Measurements from ENCODE around the gene SORCS2.

The SORCS2 gene

DNA sequence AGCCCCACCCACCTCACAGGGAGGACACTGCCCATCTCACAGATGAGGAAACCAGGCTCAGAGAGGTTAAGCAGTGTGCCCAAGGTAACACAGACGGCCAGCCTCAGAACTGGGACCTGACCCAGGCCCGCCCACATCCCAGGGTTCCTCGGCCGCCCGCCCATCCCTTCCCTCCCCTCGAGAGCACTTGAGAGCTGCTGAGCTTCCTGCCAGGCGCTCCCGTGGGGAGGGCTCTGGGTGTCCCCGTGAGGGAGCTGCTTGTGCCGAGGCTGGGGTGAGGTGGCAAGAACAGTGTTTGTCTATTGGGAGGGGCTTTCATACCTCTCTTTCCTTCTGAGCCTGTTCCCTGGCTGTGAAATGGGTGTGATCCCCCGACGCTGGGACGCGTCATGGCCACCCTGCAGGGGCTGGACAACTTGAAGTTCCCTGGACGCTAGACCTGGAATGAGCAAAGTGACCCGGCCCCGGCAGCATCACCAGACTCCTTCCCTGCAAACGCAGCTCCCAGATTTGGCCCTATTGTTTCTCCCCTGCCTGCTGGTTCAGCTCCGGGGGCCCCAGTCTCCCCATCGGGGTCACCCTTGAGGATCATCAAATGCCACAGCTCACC lies 542.4 kb downstream of the SORCS2 start:
- no peak for DNase-seq (ENCODE audit: low read depth)

DNA sequence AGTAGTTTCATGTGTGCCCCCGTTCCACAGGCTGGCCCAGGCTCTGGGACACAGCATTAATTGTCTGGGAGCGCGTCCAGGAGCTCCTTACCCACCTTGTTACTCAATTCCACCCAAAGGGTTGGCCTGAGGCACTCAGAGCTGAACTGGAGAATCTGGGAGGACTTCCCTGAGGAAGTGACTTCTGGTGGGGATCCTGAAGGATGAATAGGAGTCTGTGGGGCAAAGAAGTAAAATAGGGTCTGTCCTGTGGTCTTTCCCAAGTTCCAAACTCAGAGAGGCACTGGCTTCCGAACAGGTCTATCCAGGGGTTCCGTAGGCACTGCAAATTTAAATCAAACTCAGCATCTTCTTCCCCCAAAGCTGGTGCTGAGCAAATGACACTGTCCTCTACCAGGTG lies 543.1 kb downstream of the SORCS2 start:
- DNase-seq (ENCODE audit: low read depth): no peak

DNA sequence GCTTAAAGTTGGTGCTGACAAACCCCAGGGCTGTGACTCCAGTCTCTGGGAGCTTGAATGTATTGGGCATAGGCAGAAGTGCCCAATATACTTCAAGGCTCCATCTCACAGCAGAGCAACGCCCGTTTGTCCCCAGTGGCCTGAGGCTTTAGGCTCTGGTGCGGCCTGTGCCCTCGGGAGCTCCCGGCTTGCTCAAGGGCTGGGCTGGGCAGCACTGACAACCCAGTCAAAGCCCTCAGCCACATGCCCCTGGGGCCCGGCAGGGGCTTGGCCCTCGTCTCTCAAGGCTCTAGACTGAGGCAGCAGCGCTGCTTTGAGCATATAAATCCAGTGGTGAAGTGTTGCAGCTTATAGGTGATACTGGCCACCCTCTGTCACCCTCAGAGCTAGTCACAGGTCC lies 543.6 kb downstream of the SORCS2 start:
- DNase-seq (ENCODE audit: low read depth): no peak

DNA sequence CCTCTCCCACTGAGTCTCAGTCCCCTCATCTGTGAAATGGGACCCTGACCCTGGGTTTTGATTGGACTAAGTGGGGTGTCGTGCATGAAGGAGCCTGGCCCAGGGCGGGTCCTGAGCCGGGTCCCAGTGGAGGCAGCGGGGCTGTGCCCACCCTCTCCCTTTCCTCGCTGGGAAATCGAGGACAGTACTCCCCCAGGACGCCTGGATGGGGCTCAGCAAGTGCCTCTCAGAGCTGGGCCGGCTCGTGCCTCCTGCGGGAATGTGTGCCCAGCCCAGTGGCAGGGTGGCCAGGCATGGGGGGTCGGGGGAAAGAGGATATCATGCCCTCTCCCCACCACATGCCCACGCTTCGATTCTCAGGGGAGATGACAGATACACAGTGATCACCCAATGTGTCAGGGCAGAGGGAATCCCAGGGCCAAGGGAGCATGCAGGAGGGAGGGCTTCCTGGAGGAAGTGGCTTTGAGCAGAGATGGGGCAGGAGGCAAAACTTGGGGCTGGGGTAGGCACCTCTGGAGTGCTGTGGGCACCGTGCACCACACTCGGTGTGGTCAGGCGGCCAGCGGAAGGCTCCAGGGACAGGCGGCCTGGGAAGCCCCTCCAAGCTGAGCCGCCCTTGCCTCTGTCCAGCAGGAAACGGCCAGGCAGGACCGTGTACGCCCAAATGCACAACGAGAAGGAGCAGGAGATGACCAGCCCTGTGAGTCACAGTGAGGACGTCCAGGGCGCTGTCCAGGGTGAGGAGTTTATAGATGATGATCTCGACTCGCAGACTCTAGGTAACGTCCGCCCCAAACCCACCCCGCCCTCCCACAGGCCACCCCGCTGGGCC lies 544.3 kb downstream of the SORCS2 start:
- peak; percentile 46 for DNase-seq (ENCODE audit: low read depth)

DNA sequence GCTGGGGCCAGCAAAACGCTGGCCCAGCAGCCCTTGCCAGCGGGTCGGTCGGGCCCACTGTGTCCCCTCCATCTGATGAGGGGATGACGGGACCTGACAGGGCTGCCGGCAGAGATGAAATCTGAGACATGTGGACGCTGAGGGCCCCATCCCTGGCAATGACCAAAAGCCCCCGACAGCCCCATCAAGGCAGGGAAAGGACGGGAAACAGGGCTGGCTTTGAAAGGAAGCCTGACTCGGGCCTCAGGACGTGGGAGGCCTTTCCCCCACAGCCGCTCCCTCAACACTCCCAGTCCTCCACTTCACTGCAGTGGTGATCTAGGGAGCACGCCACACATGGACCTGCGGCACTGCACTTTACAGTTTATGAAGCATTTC lies 544.9 kb downstream of the SORCS2 start:
- no peak for DNase-seq (ENCODE audit: low read depth)

DNA sequence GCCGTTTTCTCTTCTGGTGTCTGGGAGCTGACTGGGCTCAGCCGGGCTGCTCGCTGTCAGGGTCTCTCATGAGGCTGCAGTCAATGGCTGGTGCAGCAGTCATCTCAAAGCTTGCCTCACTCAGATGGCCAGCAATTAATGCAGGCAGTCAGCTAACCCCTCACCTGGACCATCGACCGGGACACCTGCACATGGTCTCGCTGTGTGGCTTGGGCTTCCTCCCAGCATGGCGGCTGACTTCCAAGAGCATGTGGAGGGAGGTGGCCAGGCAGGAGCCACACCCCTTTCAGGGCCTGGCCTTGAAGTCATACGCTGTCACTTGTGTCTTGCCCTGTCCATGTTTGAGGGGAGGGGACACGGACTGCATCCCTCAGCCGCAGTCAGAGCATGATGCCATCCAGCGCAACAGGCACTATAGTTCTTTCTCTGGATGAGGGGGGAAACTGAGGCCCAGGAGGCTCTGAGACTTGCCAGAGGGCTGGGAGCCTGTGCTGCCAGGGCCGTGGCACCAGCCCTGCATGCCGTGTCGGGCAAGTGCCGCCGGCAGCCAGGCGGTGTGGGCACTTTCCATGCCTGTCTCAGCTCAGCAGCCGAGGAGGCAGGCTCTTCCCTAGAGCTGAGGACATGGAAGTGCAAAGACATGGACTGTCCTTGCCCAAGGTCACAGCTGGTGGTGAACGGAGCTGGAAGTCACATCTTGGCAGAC lies 545.6 kb downstream of the SORCS2 start:
- no peak for DNase-seq (ENCODE audit: low read depth)

DNA sequence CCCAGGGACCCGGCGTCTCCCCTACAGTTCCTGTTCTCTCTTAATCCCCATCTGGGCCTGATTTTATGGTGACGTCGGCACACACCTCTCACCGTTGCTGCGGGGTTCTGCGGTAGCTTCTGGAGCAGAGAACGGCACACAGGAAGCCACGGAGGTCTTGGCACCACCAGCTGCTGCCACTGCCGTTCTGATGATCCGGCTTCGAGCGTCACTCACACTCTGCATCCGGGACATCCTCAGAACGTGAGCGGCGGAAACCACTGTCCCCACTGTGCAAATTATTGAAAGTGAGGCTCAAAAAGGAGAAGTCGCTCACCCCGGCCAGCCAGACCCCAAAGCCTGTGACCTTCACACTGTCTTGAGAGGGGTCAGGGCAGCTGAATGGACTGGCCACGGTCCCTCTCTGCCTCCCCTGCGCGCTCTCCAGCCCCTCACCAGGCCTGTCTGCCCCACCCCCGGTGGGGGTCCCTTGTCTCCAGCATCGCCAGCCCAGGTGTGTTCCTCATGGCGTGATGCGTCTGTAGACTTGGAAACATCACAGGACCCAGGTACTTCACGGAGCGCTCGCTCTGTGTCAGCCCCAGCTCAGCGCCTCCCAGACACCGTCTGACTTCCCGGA lies 546.2 kb downstream of the SORCS2 start:
- no peak for DNase-seq (ENCODE audit: low read depth)

DNA sequence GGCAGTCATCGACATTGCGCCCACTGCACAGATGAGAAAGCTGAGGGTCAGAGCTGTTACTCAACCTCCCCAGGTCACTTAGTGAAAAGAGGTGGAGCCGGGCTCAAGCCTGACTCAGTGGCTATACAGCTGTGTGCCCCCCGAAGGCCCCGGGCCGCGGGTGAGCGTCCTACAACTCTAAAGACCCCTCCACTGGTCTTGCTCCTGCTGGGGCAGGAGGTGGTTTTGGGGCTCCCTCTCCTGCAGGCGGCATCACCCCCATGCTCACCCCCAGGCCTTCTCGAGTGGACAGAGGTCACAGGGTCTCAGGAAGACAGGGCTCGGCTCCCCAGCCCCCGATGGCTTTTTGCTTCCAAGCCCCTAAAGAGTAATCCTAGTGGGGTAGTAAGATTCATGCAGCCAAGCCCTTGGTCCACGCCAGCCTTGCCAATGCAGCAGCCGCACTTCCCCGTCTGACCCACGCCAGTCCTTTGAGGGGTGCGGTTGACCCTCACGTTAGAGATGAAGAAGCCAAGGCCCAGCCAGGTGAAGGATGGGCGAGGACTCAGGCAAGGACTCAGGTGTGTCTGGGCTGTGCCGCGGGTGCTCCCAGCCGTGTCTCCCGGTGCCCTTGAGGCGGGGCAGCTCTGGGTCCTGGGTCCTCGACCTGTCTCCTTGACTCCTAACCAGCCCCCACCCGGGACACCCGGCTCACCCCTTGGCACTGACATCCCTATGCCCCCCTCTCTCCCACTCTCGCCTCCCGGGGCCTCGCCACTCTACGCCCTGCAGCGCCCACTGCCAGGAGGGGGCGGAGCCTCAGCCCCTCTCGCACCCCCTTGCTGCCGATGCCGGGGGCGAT lies 547.0 kb downstream of the SORCS2 start:
- no peak for DNase-seq (ENCODE audit: low read depth)

DNA sequence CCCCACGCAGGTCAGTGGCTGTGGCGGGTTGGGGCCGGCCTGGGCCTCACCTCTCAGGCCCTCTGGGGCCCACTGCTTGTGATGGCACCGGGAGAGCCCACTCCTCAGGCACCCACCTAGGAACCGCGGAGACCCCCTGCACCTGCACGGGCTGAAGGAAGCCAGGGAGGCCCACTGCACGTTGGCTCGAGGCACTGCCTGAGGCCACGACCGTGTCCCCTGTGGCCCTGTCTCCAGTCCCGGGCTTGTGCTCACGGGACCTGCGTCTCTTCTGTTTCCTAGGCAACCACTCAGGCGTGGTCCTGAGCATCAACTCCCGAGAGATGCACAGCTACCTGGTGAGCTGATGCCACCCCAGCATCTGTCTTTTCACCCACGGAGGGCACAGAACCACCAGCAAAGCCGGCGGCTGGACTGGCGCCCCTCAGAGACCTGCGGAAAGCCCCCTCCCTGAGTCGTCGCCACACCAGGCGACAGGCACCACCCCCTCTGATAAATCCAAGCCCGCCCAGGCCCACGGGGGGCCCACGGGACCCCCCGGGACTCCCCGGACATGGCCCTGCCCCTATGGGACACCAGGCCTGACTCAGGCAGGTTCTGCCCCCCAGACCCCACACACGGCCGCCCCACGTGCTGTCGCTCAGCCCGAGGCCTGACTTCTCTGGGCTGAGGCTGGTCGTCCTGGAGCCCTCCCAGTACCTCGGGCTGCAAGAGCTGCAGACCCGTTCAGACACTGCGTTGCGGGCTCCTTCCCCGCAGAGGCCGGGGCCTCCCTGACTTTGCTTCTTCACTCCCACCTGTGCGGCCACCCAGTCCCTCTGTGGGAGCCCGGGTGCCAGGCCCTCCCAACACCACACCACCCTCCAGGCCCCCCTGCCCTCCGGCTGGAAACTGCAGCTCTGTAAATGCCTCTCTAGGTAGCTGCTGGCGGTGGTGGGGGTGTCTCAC lies 547.9 kb downstream of the SORCS2 start:
- DNase-seq (ENCODE audit: low read depth): no peak

DNA sequence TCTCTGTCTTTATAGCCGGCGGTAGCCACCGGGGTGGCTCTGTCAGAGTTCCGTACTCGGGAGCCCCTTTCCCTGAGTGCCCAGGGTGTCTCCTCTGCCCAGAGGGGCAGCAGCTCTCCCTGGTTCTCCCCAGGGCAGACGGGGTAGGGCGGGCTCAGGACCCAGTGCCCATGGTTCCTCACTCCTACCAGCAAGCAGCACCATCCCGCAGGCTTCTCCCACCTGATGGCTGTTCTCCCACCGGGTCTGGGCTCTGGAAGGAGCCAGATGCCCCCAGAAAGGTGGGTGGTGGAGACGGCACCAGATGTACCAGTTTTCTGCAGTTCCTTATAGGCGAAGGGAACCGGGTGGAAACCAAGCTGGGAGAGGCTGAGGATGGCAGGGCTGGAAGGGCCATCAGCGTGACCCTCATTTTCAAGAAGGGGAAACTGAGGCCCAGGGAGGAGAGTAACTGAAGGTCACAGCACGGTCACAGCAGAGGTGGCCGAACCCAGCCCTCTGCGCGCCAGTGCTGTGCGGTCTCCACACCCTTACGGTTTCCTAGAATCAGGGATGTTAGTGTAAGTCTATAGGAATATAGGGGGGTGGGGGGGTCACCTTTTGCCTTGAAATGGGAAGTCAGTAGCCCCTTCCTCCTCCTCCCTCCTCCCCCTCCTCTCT lies 548.7 kb downstream of the SORCS2 start:
- DNase-seq (ENCODE audit: low read depth): no peak

DNA sequence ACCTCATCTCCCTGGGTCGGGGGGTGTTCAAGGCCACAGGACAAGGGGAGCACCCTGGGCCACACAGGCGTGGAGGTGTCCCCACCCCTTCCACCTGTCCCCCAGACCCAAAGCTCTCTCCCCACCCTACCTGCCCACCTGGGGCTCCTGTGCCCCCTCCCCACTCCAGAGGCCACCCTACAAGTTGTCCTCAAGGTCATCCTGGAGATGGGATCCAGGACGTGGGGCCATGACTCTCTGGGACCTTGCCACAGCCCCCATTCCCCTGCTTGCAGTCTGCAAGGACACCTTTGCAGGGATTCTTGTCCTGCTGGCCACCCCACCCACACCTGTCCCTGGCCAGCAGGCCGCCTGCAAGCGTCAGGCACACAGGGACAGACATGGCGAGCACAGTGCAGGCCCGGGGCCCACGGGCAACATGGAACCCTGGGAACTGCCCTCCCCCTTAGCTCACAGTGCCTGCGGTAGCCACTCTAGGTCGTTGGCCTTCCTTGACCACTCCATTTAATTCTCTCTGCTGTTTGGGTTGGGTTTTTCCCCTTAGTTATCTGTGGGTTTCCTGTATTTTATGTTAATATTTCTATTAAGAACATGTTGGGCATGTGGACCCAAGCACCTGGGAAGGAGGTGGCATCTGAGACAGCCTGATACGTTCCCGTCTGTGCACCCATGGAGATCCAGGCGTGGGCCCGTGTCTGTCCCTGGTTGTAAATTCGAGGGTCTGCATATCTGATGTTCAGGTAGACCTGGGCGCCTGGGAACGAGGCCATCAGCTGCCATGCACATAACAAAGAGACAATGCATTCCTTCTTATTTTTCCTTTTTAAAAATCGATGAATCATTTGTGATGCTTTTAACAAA lies 549.8 kb downstream of the SORCS2 start:
- DNase-seq (ENCODE audit: low read depth): no peak

DNA sequence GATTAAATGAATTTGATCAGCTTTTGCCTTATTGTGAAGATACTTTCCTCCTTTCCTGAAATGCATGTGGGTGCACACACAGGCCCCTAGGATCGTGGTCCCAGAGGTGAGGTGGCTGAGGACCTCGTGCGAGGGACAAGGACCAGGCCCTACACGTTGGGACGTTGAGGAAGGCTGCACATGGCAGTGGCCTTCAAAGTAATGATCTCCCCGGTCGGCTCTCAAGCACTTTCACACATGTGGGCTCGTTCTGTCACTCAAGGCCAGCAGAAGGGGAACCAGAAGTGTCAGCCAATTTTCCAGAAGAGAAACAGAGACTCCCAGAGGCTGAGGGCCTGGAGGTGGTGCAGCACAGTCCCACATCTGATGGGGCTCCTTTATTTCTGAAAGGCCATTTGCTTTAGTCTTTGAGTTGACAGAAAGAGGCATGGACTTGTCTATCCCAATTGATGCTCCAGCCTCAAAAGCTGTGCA lies 550.5 kb downstream of the SORCS2 start:
- no peak for DNase-seq (ENCODE audit: low read depth)

DNA sequence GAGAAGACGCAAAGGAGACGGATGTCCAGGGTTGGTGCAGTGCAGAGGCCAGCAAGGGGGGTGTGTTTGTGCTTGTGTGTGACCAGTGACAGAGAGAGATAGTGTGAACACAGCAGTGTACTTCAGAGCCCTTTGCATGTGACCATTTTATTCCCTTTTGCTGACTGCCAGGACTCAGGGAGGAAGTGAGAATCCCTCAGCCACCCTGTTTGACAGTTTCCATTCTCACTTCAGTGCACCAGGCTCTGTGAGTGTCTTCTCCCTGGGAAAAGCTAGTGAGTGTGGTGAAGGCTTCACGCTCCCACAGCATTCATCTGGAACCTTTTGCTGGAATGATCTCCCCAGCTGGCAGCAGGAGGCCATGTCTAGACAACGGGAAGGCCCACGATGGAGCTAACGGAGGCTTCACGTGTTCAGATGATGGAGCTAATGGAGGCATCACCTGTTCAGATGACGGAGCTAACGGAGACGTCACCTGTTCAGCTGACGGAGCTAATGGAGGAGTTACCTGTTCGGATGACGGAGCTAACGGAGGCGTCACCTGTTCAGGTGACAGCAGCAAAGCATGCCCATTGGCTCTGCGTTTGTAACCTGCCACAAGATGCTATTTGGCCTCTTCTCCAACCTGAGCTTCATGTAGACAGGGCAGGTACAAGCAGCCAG lies 551.9 kb downstream of the SORCS2 start:
- no peak for DNase-seq (ENCODE audit: low read depth)

DNA sequence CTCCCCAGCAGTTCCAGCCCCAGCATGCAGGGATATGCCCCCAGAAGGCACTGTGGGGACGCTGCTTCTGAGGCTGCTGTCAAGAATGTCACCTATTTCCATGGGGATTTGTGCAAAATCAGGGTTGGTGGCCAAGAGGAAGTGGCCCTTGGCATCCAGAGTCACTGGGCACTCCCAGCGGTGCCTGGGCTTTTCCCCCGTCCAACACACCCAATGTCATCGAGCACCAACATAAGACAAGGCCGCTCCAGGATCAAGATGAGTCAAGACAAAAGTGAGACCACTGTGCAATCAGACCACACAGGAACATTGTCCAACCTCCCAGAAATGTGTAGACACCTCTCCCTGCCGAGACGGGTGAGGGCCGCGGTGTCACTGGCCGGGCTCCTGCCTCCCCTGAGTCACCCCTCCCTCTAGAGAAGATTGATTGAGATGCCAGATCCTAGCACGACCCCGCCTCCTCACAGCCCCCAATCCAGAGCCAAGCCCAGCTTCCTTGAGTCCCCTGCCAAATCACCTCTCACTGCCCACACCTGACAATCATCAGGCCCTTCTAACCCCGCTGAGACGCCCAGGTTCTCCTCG lies 553.1 kb downstream of the SORCS2 start:
- no peak for DNase-seq (ENCODE audit: low read depth)

DNA sequence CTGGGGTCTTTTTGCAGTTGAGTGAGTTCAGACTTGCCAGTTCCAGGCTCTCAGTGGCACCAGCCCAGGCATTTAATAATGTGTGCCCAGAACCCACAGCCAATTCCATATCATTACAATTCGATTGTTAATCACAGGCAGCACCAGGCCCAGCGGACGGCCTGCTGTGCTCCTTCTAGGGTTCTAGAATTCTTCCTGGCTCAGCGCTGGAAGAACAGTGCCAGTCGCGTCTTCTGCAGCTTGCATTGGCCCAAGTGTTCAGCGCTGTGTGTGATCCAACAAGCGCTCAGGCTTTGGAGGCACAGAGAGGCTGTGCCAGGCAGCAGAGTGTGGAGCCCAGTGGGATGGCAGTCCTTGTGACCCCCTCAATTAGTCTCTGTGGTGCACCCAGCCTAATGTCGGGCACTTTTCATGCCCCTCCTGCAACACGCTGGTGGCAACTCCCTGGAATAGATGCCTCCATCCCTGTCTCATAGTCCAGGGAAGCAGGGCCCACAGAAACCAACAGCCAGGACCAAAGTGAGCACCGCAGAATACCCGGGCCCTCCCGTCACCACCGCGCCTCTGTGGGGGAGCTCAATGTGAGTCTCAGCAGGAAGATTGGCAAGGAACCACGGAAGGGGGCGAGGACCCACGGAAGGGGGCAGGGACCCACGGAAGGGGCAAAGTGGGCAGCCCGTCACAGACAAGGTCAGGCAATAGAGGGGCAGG lies 554.2 kb downstream of the SORCS2 start:
- no peak for DNase-seq (ENCODE audit: low read depth)

DNA sequence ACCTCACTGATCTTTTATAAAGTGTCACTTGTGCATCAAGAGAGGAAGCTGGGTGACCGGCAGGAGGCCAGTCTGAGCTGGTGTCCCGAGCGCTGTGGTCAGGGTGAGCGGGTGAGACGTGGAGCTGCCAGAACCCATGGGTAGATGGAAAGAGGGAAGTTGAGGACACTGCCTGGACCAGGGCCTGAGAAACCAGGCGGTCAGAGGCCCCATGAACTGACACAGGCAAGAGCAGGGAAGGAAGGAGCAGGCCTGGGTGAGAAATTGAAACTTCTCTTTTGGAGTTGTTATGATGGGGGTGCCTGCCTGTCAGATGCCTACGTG lies 554.7 kb downstream of the SORCS2 start:
- DNase-seq (ENCODE audit: low read depth): no peak

DNA sequence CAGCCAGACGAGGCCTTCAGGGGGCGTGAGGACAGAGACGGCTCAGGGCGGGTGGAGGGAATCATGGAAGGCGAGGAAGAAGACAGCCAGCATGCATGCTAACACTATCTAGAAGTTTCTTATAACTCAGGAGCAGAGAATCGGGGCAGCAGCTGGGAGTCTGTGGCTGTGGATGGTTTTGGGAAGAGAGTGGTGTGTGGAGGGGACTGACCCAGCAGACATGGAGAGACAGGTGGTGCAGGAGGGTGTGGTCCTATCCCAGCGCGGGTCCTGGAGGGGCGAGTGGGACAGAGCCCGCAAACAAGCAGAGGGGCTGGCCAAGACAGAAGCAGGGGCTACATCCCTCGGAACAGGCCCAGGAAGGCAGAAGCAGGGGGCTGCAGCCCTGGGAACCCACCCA lies 555.2 kb downstream of the SORCS2 start:
- no peak for DNase-seq (ENCODE audit: low read depth)

DNA sequence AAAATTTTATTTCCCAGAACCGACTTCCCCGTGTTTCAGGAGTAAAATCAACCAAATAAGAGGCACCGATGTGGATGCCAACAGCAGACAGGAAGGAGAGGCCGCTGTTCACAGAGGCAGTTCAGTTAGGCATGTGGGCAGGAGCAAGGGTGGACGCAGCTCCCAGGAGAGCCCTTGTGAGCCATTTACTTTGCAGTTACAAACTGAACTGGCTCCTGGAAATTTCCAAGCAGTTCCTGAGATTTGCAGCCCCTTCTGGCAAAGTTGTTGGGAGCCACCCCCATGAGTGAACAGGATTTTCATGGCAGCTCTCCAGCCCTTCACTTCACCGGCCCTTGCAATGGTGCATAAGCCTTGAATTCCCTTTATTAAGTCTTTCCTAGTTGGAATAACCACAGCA lies 558.2 kb downstream of the SORCS2 start:
- DNase-seq (ENCODE audit: low read depth): no peak
